Testis (tissue), 2 donors: ENCODE results near the gene QRFP.

Experiments used
- CTCF ChIP-seq, 3 experiments: fragments of 450-650 bp in 2 of 3; fragments of 200-600 bp in 1 of 3; sonication (generic) in 1 of 3; IDR thresholded peaks; one replicate each; pipeline ENCODE4 v1.5.1; 2016 to 2019; ENCODE audit warnings: antibody characterized with exemption in 3 of 3, mild to moderate bottlenecking in 2 of 3, moderate library complexity in 1 of 3
- POLR2A ChIP-seq: fragments of 450-650 bp; IDR thresholded peaks from one replicate; pipeline ENCODE4 v1.6.1; 2017; ENCODE audit warnings: antibody characterized with exemption, mild to moderate bottlenecking, moderate library complexity

- no peak for TF ChIP-seq POLR2A
- no peak for TF ChIP-seq CTCF (IDR thresholded peaks at IDR 0.05)
These were observed 12.3 kb upstream of the QRFP start for GRCh38 chr9:130908878-130909355.
